Chondrocyte (in vitro differentiated cells): Measurements from ENCODE around the gene RETREG2. TPM values are rescaled to one million over a fixed set of nuclear protein-coding genes. Genes with fewer than 3 reads are reported as not detected.

ENCODE experiments used
- DNase-seq: peaks from one replicate; pipeline ENCODE4 v3.0.0; 2021; ENCODE audit warnings: mixed read lengths, low spot score
- H3K27ac Mint-ChIP-seq: one replicate; pipeline ENCODE4 v1.8.0; 2021; ENCODE audit warnings: mild to moderate bottlenecking, moderate library complexity, mixed read lengths; ENCODE audit not compliant: unreplicated experiment
- H3K27me3 Mint-ChIP-seq: 2 replicates; pipeline ENCODE4 v1.8.0; 2021; ENCODE audit warnings: low read depth, mixed read lengths
- H3K36me3 Mint-ChIP-seq: 2 replicates; pipeline ENCODE4 v1.8.0; 2021; ENCODE audit warnings: low read depth, mixed read lengths
- H3K4me1 Mint-ChIP-seq: 2 replicates; pipeline ENCODE4 v1.8.0; 2021; ENCODE audit warnings: low read depth, mild to moderate bottlenecking, mixed read lengths
- H3K4me3 Mint-ChIP-seq: one replicate; pipeline ENCODE4 v1.8.0; 2021; ENCODE audit warnings: mild to moderate bottlenecking, moderate library complexity, mixed read lengths; ENCODE audit not compliant: unreplicated experiment
- H3K9me3 Mint-ChIP-seq: 2 replicates; pipeline ENCODE4 v1.8.0; 2021; ENCODE audit warnings: low read depth, mixed read lengths
- CTCF ChIP-seq: fragments of 200-600 bp; sonication (generic); IDR thresholded peaks from 2 replicates; pipeline ENCODE4 v1.5.0; 2021; ENCODE audit warnings: antibody characterized with exemption, mild to moderate bottlenecking, moderate library complexity
- total RNA-seq: library from RNA; stranded (reverse); gene quantifications from 3 replicates; pipeline ENCODE4 v1.2.1, GENCODE V29; 2021

RETREG2 gene
- total RNA-seq, 1 donor from 2014 or later = 88.0 TPM

DNA sequence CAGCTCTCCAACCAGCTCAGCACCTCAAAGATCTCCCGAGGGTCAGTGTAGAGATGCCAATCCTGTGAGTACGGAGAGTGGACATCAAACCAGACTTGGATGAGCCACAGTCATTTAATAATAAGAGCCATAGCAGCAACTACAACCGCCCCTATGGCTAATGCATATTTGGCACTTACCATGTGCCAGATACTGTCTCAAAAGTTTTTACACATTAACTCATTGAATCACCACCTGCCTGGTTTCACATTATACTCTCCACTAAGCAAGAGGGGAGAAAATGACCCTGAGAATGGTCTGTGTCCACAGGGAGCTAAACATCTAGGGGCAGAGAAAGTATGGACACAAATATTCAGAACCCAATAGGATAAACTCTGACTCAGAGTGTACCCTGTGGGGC, 3.9 kb upstream of the RETREG2 start:
- H3K9me3 Mint-ChIP-seq = no peaks in the 10 kb centered on the region
- no peak overlapping the region for H3K27ac Mint-ChIP-seq
- TF ChIP-seq CTCF = no peak
- H3K27me3 Mint-ChIP-seq = no peaks in the 10 kb centered on the region
- H3K4me1 Mint-ChIP-seq = peaks cover 38% of the 10 kb centered on the region
- H3K4me3 Mint-ChIP-seq = peak overlapping the region; percentile 7
- DNase-seq = no peak
- peaks cover 8% of the 10 kb centered on the region for H3K36me3 Mint-ChIP-seq

- Mint-ChIP-seq H3K27ac (no peak overlapping the region), H3K4me1 (peaks cover 42% of the 10 kb centered on the region), H3K4me3 (peak overlapping the region; percentile 7), H3K27me3 (no peaks in the 10 kb centered on the region), H3K9me3 (no peaks in the 10 kb centered on the region), H3K36me3 (peaks cover 8% of the 10 kb centered on the region)
- no peak for DNase-seq
- no peak for TF ChIP-seq CTCF
Observed at GRCh38 chr2:219174801-219175200, 3.3 kb upstream of the RETREG2 start.

DNA sequence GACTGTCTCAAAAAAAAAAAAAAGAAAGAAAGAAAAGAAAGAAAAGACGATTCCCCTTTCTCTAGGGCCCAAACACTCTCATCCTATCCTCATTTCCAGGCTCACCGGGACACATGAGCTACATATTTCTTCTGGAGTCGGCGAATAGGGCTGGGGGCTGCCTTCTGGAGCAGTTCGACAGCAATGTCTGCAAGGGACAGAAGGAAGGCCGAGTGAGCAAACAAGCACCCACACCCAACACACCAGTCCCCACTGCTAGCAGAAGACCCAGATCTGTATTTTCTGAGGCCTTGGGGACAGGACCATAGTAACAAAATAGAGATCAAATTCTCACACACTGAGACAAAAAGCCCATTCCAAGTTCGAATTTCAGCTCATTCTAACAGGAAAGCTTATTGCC, 2.6 kb upstream of the RETREG2 start:
- Mint-ChIP-seq H3K36me3 (peaks cover 8% of the 10 kb centered on the region), H3K27ac (peak overlapping the region; percentile 79), H3K27me3 (no peaks in the 10 kb centered on the region)

DNA sequence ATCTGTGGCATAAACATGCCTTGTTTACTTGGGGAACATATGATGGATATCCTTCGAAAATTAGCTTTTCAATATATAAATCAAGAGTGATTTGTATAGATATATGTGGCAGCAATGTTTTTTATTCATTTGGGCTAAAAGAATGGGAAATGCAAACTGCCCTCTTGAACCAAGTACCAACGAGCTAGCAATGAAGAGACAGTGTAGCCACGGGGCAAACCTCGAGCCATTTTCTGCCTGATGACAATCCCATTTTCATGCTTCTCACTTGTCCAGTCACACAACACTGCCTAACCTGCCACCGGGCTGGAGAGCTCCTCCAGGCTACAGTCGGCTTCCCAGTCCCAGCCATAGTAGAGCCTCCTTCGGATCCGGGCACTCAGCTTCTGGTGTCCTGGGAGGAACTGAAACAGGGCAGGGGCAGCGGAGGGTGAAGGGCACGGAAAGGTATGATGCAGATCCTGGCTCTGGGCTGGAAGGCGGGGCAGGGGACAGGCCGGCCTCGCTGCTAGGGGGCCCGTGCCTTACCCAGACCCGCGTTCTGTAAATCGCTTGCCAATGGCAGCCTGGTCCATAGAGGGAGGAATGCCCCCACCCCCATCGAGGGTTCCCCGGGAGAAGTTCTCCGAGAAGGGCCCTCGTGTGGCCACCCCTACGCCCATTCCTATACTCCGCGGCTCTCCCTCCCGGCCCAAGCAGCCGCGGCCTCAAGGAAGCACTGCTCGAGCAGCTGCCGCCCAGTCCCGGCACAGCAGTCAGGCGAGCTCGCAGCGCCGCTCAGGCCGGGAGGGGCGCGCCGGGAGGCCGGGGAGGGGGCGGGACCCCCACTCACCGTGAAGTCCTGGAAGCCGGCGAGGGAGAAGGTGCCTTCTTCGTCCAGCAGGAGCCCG, 1.9 kb upstream of the RETREG2 start:
- peak overlapping the region; percentile 79 for H3K27ac Mint-ChIP-seq
- DNase-seq = no peak

More for the DNA sequence above, 2.6 kb upstream of the RETREG2 start:
- peaks cover 43% of the 10 kb centered on the region for H3K4me1 Mint-ChIP-seq
- H3K9me3 Mint-ChIP-seq = no peaks in the 10 kb centered on the region
- TF ChIP-seq CTCF = no peak
- H3K4me3 Mint-ChIP-seq = peak overlapping the region; percentile 96
- DNase-seq = no peak

More for the DNA sequence above, 1.9 kb upstream of the RETREG2 start:
- TF ChIP-seq CTCF = peak; percentile 63
- Mint-ChIP-seq H3K4me1 (peaks cover 41% of the 10 kb centered on the region), H3K9me3 (no peaks in the 10 kb centered on the region), H3K27me3 (no peaks in the 10 kb centered on the region), H3K4me3 (peak overlapping the region; percentile 96), H3K36me3 (peaks cover 15% of the 10 kb centered on the region)
